SJSA1 (cell line): Measurements from ENCODE around the gene LCN1. TPM values are rescaled to one million over a fixed set of nuclear protein-coding genes. Genes with fewer than 3 reads are reported as not detected.

Experiments
- DNase-seq, 2 experiments: peaks; one replicate each; pipeline ENCODE4 v3.0.0-alpha.2; 2015 to 2020; ENCODE audit warnings: low spot score in 2 of 2, low read depth in 1 of 2
- H3K27ac ChIP-seq: fragments of 250-450 bp; sonication (Bioruptor Pico); 2 replicates; pipeline ENCODE4 v1.5.1; 2020; ENCODE audit warnings: mild to moderate bottlenecking, moderate library complexity
- H3K27me3 ChIP-seq: fragments of 250-450 bp; sonication (Bioruptor Pico); replicated peaks from 2 replicates; pipeline ENCODE4 v1.5.1; 2020; ENCODE audit warnings: mild to moderate bottlenecking, moderate library complexity
- H3K36me3 ChIP-seq: fragments of 250-450 bp; sonication (Bioruptor Pico); 2 replicates; pipeline ENCODE4 v1.5.1; 2020; ENCODE audit warnings: mild to moderate bottlenecking
- H3K4me1 ChIP-seq: fragments of 250-450 bp; sonication (Bioruptor Pico); replicated peaks from 2 replicates; pipeline ENCODE4 v1.6.1; 2021; ENCODE audit warnings: mild to moderate bottlenecking
- H3K4me3 ChIP-seq: fragments of 250-450 bp; sonication (Bioruptor Pico); 2 replicates; pipeline ENCODE4 v1.5.1; 2020; ENCODE audit warnings: mild to moderate bottlenecking
- H3K9me3 ChIP-seq: fragments of 250-450 bp; sonication (Bioruptor Pico); replicated peaks from 2 replicates; pipeline ENCODE4 v1.5.1; 2020; ENCODE audit warnings: mild to moderate bottlenecking
- total RNA-seq: library from RNA; depleted of rRNA; stranded (reverse); fragments of >200 nt; shearing (Covaris generic); gene quantifications from 2 replicates; pipeline ENCODE4 v1.2.3, GENCODE V29; 2014

The LCN1 gene
- total RNA-seq, 1 experiment from 2014 or later, result not detected

DNA sequence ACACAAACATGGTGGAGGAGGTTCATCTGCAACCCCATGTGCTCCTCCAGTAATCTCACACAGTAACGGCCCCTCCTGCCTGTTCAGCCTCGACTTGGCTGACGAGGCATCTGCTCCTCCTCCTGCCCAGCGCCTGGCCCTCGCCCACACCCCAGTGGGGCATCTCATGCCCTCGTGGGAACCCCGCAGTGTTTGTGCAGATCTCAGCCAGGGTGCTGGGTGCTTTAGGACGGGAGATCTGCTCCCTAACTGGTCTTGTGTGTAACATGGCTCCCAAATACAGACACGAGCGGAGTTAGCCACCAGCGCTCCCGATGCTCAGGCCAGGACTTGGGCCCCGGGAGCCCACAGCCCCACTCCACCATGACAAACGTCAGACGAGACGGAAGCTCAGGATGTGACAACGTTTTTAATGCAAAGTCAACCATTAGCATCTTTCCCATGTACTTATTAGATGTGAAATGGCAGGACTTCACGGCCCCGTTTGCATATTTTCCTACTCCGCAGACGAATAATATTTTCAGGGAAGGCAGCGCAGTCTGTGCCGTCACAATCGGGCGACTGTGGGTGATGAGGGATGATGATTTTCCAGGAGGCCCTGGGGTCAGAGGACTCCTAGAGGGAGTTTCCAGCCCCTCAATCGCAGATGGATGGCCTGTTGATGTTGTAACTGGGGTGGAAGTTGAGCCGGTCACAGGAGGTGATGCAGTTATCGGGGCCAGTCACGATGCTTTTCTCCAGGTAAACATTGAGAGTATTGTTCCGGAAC, 26.3 kb upstream of the LCN1 start:
- Histone ChIP-seq H3K27me3 (no peaks in the 10 kb centered on the region; the same call in 1 of the 2 replicates), H3K36me3 (no peaks in the 10 kb centered on the region), H3K4me1 (peaks cover 8% of the 10 kb centered on the region), H3K9me3 (no peaks in the 10 kb centered on the region), H3K27ac (no peak overlapping the region), H3K4me3 (no peak overlapping the region)
- DNase-seq, result no peak

- Histone ChIP-seq H3K4me3 (no peak overlapping the region), H3K9me3 (no peaks in the 10 kb centered on the region), H3K27me3 (no peaks in the 10 kb centered on the region; the same call in 1 of the 2 replicates), H3K27ac (no peak overlapping the region), H3K36me3 (peaks cover 29% of the 10 kb centered on the region), H3K4me1 (peaks cover 21% of the 10 kb centered on the region)
- no peak for DNase-seq
Measured at GRCh38 chr9:135498381-135499126, 22.7 kb upstream of the LCN1 start.

DNA sequence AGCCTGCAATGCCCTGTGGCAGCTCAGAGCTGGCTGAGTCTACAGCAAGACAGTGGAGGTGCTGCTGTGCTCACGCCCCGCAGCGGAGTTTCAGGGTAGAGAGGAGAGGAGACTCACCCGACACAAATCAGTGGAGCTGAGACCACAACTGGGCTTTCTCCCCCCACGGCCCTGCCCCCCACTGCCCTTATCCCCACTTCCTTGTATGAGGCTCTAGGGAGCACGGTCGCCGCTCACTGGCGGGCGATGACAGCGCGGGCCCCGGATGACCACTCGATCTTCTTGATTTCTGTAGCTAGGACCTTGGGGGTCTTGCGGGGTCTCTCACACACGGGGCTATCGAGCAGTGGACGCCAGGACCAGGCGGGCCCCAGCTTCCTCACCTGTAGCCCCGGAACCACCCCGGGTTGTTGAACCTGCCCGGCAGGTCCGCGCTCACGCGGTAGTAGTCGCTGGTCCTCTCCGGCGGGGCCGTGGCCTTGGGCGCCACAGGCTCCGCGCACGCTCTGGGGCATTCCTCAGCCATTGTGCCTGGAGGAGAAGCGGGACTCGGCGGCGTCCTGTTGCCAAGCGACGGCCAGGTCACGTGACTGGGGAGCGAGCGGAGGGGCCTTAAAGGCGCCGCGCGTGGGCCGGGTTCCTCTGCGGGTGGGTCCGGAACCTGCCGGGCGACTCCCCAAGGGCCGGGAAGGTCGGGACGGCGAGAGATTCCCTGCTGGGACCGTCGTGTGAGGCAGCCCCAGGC, 21.7 kb upstream of the LCN1 start:
- DNase-seq, result peak; percentile 85 to 93

GRCh38 chr9:135500071-135500524, 21.1 kb upstream of the LCN1 start:
- H3K9me3 ChIP-seq, result no peaks in the 10 kb centered on the region
- H3K27ac ChIP-seq, result no peak overlapping the region
- DNase-seq, result peak in 1 of 2 experiments; percentile 84

More for the DNA sequence above, 21.7 kb upstream of the LCN1 start:
- Histone ChIP-seq H3K4me1 (peaks cover 21% of the 10 kb centered on the region), H3K27me3 (no peaks in the 10 kb centered on the region; the same call in 1 of the 2 replicates), H3K4me3 (peak overlapping the region; percentile 77), H3K27ac (no peak overlapping the region), H3K9me3 (no peaks in the 10 kb centered on the region), H3K36me3 (peaks cover 39% of the 10 kb centered on the region)

DNA sequence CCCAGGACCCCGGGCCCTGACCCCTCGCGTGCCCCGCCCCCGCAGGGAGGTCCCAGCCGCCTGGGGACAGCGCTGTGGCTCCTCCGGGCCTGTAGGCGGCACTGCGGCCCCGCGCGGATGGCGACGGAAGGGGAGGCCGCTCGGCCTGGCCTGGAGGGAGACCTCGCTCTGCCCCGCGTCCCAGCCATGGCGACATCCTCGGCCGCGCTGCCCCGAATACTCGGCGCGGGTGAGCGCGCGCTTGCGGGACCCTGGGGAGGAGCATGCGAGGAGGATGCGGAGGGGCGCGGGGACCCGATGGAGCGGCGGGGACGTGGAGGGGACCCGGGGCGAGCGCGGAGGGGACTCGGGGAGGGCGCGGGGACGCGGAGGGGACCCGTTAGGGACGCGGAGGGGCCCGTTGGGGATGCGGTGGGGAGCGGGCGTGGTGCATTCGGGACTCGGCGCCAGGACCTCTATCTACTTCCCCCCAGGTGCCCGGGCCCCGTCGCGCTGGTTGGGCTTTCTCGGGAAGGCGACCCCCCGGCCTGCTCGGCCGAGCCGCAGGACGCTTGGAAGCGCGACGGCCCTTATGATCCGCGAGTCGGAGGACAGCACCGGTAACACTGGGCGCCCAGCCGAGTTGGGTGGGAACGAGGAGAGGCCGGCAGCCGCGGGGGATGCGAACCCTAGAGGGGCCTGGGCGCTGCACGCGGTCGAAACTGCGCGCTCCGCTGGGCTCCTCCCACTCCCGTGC, 20.5 kb upstream of the LCN1 start, which contains the start of gene MRPS2:
MRPS2 (plus strand) TSS at position 158 of the 736 bp plus-strand sequence; CDS start at position 187, 29 bp downstream.
- H3K4me3 ChIP-seq, result peak within 1 kb of the TSS; percentile 77
- no peaks in the 10 kb centered on the region; the same call in 1 of the 2 replicates for H3K27me3 ChIP-seq
- H3K4me1 ChIP-seq, result peaks cover 21% of the 10 kb centered on the region
- peak; percentile 82 for DNase-seq
- H3K9me3 ChIP-seq, result no peaks in the 10 kb centered on the region
- H3K36me3 ChIP-seq, result peaks cover 48% of the 10 kb centered on the region
- peak within 1 kb of the TSS; percentile 27; the same call in 1 of the 2 replicates for H3K27ac ChIP-seq

More at GRCh38 chr9:135500071-135500524, 21.1 kb upstream of the LCN1 start:
- H3K36me3 ChIP-seq, result peaks cover 45% of the 10 kb centered on the region
- H3K27me3 ChIP-seq, result no peaks in the 10 kb centered on the region; the same call in 1 of the 2 replicates
- H3K4me1 ChIP-seq, result peaks cover 21% of the 10 kb centered on the region
- peak overlapping the region; percentile 77 for H3K4me3 ChIP-seq

- peak overlapping the region; percentile 77 for H3K4me3 ChIP-seq
- no peak for DNase-seq
- H3K27me3 ChIP-seq, result no peaks in the 10 kb centered on the region; the same call in 1 of the 2 replicates
- H3K27ac ChIP-seq, result 0 out of 2 replicates have a peak overlapping the region, but pooled peaks have one; percentile 27
- peaks cover 48% of the 10 kb centered on the region for H3K36me3 ChIP-seq
- no peaks in the 10 kb centered on the region for H3K9me3 ChIP-seq
- peaks cover 21% of the 10 kb centered on the region for H3K4me1 ChIP-seq
Measured at GRCh38 chr9:135501261-135502167, 19.7 kb upstream of the LCN1 start.

DNA sequence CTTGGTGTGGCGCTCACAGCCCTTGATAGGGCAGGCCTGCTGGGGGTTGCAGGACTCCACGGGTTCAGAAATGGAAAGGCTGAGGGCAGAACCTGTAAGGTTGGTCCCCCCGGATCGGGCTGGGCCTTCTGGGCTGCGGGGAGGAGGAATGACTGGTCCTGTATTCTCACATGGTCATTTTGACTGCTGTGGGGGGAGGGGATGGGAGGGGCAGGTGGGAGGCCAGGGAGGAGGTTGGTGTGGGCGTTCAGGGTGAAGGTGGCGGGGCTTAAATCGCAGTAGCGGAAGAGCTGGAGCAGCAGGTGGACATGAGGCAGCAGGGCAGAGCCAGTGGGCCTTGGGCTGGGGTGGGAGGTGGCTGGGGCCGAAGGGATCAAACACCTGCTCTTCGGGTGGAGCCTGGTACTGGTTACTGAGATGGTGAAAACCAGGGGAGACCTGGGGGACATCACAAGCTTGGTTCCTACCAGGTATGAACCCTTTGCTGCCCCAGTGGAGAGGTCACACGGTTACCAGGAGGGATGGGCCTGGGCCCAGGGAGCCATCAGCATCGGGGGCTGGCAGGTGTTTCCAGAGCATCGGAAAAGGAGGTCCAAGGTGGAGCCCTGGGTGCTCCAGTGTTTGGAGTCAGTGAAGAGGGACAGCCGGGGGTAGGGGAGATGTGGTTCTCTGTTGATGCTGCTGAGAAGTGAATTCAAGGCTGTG, 18.9 kb upstream of the LCN1 start:
- DNase-seq, result no peak
- Histone ChIP-seq H3K36me3 (peaks cover 48% of the 10 kb centered on the region), H3K4me1 (peaks cover 21% of the 10 kb centered on the region), H3K27ac (no peak overlapping the region), H3K4me3 (no peak overlapping the region), H3K9me3 (no peaks in the 10 kb centered on the region), H3K27me3 (no peaks in the 10 kb centered on the region; the same call in 1 of the 2 replicates)

DNA sequence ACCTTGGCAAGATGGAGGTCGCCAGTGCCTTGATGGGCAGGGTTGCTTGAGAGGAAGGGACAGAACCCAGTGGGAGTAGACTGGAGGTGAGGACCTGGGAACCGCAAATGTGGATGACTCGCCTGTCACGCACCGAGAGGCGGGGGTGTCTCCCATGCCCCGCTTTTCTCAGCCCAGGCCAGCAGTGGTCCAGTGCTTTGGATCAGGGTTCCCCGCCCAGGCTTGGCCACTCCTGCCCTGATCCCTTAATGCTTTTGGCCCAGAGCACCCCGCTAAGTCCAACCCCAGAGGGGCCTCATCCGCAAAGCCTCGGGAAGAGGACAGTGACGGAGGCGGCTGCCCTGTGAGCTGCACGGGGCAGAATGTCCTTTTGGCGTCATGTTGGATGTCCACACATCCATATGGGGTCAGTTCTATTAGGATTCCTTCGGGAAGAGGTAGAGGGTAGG, 18.3 kb upstream of the LCN1 start:
- peaks cover 21% of the 10 kb centered on the region for H3K4me1 ChIP-seq
- H3K27me3 ChIP-seq, result no peaks in the 10 kb centered on the region; the same call in 1 of the 2 replicates
- H3K9me3 ChIP-seq, result no peaks in the 10 kb centered on the region
- H3K36me3 ChIP-seq, result peaks cover 48% of the 10 kb centered on the region
- DNase-seq, result no peak
- H3K27ac ChIP-seq, result no peak overlapping the region
- no peak overlapping the region for H3K4me3 ChIP-seq

GRCh38 chr9:135503371-135504261, 17.6 kb upstream of the LCN1 start:
- no peak overlapping the region for H3K4me3 ChIP-seq
- no peak for DNase-seq
- no peak overlapping the region for H3K27ac ChIP-seq
- no peaks in the 10 kb centered on the region for H3K27me3 ChIP-seq
- H3K4me1 ChIP-seq, result peaks cover 21% of the 10 kb centered on the region
- no peaks in the 10 kb centered on the region for H3K9me3 ChIP-seq
- peaks cover 48% of the 10 kb centered on the region for H3K36me3 ChIP-seq

- Histone ChIP-seq H3K4me1 (peaks cover 16% of the 10 kb centered on the region), H3K9me3 (no peaks in the 10 kb centered on the region), H3K4me3 (no peak overlapping the region), H3K27ac (no peak overlapping the region), H3K36me3 (peaks cover 48% of the 10 kb centered on the region), H3K27me3 (no peaks in the 10 kb centered on the region)
- DNase-seq, result peak in 1 of 2 experiments; percentile 26
Measured at GRCh38 chr9:135504262-135505243, 16.7 kb upstream of the LCN1 start.
